Fibroblast of skin of right quadriceps (primary cell): ENCODE measurements around the gene RBM12.

Source experiments
- DNase-seq: peaks from one replicate; pipeline ENCODE4 v3.0.0-alpha.2; 2013

Gene RBM12

DNA sequence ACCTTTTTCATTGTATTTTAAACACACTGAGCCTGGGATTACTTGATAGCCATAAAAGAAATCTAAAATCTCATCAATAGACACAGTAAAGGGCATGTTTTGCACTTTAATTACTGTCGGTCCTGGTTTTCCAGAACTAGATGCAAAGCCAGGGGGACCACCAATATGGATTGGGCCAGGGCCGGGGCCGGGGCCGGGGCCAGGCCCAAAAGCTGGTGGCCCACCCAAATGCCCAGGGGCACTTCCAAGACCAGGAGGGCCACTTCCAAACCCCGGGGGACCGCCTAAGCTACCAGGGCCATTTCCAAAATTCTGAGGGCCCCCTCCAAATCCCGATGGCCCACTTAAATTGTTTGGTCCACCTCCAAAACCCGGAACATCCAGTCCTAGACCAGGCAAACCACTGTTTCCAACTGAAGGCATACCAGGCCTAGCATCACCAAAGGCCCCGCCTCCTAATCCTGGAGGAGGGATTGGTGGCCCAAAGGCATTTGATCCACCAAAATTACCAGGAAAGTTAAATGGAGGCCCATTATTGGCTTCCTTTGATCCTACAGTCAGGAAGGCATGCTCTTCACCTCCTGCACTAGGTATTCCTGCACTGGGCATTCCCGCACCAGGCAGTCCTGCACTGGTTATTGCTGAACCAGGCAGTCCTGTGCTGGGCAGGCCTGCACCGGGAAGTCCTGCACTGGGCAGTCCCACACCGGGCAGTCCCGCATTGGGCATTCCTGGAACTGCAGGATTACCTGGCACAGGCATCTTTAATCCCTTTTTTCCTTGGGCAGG is 11.9 kb downstream of the RBM12 start:
- DNase-seq = no peak

DNA sequence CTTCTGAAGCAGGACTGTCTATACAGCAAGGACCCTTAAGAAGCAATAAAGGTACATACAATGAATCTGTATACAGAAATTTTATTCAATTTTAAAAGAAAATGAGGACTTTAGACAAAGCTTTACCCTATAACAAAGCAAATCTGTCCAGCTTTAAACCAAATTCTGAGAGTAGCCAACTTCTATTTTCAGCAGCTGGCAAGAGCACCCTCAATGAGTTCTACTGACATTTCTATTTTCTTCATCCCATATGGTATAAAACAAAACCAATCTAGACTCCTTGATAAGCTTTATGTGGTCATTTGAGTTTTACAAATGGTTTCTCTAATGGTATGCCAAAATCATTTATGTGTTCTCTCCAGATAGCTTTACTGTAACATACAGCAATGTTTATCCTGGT is 12.7 kb downstream of the RBM12 start:
- DNase-seq = no peak

DNA sequence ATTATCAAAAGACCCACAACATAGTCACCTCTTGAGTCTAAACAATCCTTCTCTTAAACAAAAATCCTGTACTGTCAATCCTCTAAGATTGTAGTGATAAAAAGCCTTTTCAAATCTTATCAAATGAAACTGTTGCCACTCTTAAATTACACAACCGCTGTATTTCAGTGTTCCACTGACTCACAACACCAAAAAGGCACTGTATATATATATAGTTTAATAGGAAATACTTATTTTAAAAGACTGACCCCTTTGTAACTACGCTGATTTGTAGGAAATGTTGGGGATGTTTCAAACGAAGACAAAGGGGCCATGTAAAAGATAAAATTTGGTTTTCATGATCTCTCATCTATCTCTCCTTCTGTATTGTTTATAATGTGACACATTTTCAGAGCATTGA is 14.1 kb downstream of the RBM12 start:
- no peak for DNase-seq

DNA sequence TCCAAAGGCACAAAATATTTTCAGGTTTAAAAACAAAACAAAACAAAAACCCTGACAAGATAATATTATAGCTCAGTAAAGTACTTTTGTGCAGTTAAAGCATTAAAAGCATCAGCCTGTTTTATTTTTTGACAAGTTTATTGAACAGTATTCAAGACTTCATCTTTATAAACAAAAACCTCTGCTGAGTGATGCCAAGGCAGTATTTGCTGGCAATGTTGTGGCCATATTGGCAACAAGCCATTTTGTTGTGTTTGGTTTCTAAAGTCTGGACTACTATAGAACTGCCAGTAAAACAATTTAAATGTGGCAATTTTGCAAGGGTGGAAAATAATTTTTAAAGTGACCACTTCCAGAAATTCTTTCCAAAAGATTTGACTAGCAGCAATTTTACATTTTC is 15.9 kb downstream of the RBM12 start:
- no peak for DNase-seq

DNA sequence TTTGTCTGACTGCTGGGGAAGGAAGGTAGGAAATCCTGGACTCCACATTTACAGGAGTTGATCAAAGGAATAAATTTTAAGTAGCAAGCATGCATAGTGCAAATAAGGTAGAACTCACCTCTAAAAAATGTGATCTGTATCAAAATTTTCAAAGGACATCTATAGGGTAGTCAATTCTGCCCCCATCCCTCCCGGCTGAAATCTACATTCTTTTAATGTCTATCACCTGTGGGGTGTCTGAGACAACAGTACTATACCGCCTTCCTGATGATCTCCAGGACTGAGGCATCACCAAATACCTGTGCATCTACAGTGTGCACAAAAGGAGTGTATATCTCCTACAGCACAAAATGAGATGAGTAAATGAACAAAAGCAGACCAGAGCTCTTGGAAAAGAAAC is 19.9 kb downstream of the RBM12 start:
- no peak for DNase-seq

DNA sequence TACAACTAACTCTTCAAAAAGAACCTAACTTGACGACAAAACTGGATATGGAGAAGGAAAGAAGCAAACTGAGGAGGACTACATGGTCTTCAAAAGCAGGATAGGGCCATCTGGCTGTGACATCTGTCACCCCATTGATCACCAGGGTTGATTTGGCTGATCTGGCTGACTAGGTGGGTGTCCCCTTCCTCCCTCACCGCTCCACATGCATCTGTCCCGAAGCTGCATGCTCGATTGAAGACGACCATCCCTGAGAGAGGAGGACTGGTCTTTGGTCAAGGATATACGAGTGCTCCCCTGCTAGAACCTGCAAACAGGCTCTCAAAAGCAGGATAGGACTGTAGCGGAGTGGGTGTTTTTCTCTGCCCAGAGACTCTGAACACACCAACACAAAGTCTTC is 21.7 kb downstream of the RBM12 start:
- DNase-seq = no peak

DNA sequence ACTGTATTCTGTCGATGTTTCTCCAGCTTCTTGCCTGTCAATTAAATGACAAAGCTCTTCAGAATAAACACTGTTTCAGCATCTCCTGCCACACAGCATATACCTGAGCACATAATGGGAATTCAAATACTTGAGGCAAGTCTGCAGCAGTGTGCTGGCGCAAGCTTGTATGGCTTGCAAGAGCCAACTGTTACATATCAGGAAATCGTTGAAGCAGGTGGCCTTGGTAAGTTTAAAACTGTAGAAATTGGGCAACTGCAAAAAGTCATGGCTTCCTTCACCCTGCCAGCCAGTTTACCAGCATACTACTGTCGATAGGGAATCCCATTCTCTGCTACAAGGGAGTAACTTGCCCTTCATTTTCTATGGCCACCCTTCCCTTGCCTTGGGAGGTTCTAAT is 23.0 kb downstream of the RBM12 start:
- no peak for DNase-seq

DNA sequence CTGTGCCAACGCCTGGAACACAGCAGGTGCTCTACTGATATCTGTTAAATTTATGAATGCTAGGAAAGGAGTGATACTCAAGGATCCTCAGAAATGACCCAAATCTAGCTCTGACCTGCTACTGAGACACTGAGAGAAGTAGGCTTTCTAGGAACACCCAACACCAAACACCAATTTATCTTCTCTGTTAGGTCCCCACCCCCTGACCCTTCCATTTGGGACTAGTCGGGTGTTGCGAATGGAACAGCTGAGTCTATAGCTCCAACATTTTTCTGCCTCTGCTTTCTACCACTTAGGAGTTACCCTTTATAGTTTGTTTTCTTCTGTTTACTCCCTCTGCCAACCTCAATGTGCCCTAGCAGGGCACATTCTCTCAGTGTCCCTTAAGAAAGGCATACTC is 24.0 kb downstream of the RBM12 start:
- DNase-seq = no peak

DNA sequence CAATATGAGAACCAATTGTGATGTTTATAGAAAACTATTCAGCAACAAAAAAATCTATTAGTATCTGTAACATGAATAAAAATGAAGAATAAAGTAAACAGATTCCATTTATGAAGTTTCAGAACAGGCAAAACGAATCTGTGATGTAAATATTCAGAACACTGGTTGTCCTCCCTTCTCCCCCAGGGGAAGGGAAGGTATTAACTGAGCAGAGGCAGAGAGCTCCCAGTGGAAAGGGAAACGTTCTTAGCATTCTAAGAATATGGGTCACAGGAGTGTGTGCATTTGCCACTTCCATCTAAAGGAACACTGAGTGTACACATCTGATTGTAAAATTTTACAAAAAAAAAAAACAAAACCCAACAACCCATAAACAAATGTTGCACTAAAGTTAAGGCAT is 25.9 kb downstream of the RBM12 start:
- no peak for DNase-seq

DNA sequence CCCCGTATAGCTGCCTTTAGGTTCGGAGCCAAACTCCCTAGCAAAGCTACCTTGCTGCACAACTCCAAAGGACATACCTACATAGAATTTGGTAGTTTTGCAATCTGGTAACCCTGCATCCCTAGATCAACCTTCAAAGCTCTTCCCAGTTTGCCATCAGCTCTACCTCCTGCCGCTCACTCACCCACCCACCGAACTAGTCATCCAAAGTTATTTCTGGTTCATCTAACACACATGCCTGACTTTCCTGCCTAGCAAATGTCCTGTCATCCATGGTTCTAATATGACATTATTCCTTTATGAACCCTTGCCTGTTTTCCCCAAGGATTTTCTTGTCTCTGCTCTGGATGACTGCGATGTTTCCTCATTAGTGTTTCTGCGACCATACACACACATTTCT is 27.4 kb downstream of the RBM12 start:
- DNase-seq = no peak

DNA sequence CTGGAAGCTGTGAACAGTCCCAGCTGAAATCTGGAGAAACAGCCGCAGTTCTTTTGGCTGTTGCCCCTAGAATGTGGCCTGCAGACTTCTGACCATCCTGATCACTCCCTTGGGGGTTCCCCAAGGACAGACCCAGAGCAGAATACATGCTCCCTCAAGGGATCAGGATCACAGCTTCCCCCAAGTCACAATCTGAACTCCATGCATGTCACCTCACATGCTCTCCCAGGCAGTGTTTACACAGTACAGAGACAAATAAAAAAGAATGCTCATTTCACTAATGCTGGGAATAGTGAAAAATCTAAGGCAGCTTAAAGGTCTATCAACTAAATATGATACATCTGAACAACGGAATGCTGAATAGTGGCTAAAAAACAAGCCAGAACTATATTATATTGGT is 28.6 kb downstream of the RBM12 start:
- no peak for DNase-seq

DNA sequence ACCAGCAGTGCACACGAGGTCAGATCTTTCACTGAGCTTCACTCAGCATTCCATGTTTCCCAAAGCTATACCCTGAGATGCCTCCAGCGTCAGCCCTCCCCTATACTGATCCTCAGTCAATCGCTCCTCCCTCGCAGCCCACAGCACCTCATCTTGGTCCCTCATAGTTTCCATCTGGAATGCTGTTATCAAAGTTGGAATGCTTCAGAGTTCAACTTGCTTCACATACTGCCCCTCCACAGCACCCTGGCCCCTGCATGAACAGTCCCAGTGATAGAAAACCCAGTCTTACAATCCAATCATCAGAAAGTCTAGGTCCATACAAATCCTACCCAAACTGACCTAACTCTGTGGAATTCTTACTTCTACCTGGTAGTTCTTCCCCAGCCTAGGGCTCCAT is 29.0 kb downstream of the RBM12 start:
- no peak for DNase-seq

DNA sequence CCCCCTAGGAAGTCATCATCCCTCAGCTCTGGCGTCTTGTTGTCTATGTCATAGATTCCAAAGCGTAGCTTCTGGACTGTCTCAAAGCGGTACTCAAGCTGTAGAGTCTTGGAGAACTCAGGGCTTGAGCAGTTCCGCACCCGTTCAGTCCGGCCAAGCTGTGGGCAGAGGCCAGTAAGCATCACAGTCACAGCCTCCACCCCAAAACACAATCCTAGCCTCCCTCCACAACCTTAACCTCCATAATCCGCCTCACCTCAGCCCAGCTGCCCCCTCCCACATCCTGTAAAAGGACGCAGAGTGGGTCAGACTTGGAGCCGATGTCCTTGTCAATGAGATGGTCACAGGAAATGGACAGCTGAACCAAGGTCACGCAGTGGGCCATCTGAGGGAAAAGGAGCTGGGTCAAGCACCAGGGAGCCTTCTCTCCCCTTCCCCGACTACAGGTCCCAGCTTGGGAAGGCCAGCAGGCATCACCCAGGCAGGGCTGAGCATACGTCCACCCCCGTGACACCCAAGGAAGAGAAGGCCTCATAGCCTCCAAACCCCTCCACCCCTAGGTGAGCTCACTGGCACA is 32.1 kb downstream of the RBM12 start:
- no peak for DNase-seq

DNA sequence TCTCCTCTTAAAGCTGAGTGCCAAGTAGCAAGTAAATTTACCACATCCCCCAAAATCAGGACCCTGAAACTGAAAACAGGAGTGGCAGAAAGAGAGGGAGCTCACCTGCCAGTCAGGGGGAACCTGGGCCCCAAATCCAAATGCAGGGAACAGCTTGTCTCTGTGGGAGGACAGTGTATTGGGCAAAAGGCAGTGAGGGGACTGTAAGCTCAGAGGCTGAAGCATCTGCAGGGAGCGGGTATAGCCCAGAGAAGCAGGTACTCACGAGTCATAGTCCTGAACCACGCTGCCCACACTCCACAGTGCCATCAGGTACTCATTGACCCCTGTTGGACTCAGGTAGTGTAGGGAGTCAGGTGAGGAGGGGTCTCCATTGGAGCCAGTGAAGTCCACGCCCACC is 34.1 kb downstream of the RBM12 start:
- DNase-seq = no peak

DNA sequence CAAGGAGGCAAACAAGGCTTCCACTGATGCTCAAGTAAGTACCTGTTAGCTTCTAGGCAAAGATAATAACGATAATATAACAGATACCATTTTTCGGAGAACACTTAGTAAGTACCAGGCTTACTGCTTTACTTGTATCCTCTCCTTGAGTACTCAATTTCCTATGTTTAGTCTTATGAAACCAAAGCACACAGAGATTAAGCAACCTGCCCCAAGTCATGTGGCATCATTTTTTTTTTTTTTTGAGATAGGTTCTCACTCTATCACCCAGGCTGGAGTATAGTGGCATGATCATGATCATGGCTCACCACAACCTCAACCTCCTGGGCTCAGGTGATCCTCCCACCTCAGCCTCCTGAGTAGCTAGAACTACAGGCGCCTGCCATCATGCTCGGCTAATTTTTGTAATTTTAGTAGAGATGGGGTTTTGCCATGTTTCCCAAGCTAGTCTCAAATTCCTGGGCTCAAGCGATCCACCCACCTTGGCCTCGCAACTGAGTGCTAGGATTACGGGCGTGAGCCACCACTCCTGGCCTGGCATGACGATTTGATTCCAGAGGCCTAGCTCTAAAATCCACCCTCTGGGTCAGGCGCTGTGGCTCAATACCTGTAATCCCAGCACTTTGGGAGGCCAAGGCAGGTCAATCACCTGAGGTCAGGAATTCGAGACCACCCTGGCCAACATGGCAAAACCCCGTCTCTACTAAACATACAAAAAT is 35.1 kb downstream of the RBM12 start:
- no peak for DNase-seq

DNA sequence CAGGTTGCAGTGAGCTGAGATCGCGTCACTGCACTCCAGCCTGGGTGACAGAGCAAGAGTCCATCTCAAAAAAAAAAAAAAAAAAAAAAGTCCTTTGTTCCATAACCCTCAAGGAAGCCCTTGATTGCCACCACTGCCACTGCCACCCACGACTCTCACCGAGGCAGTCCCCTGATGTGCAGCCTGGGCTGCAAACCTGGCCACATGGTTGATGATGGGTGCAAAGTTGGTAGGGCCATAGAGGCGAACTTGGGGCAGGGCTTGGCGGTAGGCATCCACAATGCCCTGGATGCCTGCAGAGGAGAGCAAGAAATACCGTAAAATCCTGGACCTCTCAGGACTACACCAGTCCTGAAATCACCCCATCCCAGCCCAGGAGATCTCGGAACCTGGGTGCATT is 37.6 kb downstream of the RBM12 start:
- DNase-seq = no peak

DNA sequence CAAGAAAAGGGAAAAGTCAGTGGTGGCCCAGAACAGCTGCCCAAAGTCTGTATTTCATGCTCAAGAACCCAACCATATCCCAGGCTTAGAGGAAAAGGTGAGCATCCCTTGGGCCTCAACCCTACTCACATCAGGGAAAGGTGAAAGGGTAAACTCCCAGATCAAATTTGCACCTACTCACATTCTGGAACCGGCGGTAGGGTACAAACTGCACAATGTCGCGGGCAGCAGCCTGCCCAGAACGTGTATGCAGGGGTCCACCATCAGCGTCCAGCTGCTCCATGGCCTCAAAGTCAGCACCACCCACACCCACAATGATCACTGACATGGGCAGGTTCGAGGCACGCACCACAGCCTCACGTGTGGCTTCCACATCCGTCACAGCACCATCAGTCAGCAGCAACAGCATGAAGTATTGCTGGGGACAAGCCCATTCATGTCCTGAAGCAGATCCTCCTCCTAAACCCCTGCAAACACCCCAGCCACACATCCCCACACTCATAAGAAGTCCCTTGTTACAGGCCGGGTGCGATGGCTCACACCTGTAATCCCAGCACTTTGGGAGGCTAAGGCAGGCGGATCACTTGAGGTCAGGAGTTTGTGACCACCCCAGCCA is 38.2 kb downstream of the RBM12 start:
- no peak for DNase-seq

DNA sequence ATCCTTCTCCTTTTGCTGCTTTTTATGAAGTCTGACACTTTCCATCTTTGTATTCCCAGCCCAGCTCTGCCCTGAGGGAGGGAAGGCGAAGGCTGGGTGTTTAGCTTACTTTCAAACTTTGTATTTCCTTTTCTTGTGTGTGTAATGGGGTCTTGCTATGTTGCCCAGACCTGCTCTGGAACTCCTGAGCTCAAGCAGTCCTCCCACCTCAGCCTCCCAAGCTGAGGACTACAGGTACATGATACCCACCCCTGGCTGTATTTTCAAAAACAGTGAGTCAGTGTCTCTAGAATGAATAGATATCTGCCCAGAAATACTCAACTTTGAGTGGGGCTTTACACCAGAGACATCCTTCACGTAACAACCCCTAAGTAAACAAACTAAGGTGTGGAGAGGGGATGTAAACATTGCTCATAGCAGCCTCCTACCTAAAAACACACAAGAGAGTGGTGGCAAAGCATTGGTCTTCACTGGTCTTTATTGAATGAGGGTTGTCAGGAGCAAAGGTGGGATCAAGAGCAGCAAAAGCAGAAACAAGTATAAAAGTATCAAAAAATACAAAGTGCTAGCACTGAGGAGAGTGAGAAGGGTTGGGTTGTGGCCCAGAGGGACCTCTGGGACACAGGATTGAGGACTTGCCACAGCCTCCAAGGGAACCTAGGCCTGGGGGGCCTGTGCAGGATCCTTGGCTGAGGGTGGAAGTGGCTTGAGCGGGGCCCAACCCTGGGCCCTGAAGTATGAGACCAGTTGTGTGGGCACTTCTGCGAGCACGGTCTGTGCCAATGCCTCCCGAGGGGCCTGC is 38.9 kb downstream of the RBM12 start:
- no peak for DNase-seq

DNA sequence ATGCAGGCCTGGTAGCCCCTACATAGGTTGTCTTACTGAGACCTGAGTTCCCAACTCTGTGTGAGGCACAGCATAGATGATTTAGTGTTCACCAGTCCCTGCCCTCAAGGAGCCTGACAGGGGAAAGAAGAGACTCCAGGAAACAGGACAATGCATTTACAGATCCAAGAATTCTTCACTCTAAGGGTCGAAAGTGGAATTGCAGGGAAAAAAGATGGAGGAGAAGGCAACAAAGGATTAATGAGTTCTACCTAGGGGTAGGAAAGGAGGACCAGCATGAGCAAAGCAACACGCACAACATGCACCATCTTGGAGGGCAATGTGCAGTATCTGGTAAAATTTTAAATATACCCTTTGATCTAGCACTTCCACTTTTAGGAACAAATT is 43.1 kb downstream of the RBM12 start:
- DNase-seq = no peak

DNA sequence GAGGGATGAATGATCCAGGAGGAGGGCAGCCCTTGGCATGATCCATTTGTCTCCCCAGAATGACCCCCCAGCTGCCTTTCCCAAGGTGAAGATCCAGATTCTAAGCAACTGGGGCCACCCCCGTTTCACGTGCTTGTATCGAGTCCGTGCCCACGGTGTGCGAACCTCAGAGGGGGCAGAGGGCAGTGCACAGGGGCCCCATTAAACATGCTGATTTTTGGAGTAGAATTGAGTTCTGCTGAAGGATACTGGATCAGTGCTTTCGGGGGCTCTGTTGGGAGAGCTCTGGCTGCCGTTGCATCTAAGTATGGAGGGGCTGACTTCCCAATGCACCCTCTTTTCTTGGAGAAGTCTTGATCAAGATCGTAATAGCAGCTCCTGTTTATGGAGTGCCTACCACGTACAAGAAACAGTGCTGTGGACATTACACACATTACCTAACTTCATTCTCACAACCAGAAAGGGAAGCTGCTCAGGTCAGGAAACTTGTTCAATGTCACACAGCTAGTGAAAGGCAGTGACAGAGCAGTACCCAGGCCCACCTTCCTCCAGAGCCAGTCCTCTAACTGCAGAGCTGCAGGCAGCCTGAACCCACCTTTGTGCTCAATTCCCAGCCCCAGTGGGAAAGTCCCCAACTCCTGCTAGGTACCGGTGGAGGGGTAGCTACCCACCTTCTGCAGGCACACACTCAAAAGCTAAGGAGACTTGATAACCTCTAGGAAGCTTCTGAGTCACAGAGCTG is 43.7 kb downstream of the RBM12 start:
- DNase-seq = no peak

DNA sequence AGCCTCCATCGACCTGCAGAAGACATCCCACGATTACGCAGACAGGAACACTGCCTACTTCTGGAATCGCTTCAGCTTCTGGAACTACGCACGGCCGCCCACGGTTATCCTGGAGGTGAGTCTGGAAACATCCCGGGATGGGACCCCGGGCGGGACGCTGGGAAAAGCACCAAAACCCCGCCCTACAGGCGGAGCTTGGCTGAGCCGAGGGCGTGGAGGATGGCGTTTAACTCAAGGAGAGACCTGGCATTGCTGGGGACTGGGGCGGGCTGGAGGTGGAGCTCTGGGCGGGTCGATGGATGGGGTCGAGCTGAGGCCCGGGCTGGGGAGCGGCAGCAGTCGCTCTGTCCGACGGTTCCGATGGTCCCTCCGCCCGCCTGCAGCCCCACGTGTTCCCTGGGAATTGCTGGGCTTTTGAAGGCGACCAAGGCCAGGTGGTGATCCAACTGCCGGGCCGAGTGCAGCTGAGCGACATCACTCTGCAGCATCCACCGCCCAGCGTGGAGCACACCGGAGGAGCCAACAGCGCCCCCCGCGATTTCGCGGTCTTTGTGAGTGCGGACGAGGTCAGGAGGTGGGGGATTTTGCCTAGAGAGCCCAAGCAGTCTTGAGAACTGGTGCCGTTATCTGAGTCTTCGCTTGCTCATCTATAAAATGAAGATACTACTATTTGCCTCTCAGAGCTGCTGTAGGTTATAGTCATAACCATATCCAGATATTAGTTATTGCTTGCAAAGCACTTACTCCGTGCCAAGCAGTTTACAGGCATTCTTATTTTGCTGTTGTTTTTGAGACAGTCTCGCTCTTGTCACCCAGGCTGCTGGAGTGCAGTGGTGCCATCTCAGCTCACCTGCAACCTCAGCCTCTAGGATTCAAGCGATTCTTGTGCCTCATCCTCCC is 45.3 kb downstream of the RBM12 start:
- DNase-seq = peak; percentile 82
